Natural killer cell treated with Interleukin-12 subunit alpha and Interleukin-12 subunit beta and Interleukin-15 and Interleukin-18, amount 100 ng/mL, for 72 hours (primary cell): ENCODE measurements around the gene SMC4. TPM values are rescaled to one million over a fixed set of nuclear protein-coding genes. Genes with fewer than 3 reads are reported as not detected.
A peak's percentile ranks its signal among the peaks of the same experiment; 100 is the strongest.

Experiments used
- ATAC-seq, 2 donors: fragments of 150-1000 bp; cut with Tn5 transposase in 1 of 2; sonication (Bioruptor Pico), chemical (Tn5 transposase) in 1 of 2; 2 replicates each; pipeline ENCODE4 v1.10.0; 2021
- DNase-seq: peaks from one replicate; pipeline ENCODE4 v3.0.0; 2022; ENCODE audit warnings: low spot score
- H3K27ac Mint-ChIP-seq, 2 donors: 1 replicate in 1 of 2; 2 replicates in 1 of 2; pipeline ENCODE4 v1.8.0; 2022; ENCODE audit warnings: mixed read lengths in 2 of 2, mild to moderate bottlenecking in 1 of 2, moderate library complexity in 1 of 2
- H3K27me3 Mint-ChIP-seq, 2 donors: 1 replicate in 1 of 2; 2 replicates in 1 of 2; pipeline ENCODE4 v1.8.0; 2022; ENCODE audit warnings: mixed read lengths in 2 of 2
- H3K36me3 Mint-ChIP-seq: one replicate; pipeline ENCODE4 v1.8.0; 2022; ENCODE audit warnings: mixed read lengths
- H3K4me1 Mint-ChIP-seq, 2 donors: 1 replicate in 1 of 2; 2 replicates in 1 of 2; pipeline ENCODE4 v1.8.0; 2022; ENCODE audit warnings: low read depth in 2 of 2, mixed read lengths in 2 of 2, mild to moderate bottlenecking in 1 of 2
- H3K4me3 Mint-ChIP-seq: one replicate; pipeline ENCODE4 v1.8.0; 2022; ENCODE audit warnings: mixed read lengths
- H3K9me3 Mint-ChIP-seq: 2 replicates; pipeline ENCODE4 v1.8.0; 2022; ENCODE audit warnings: mixed read lengths
- total RNA-seq, 2 donors: library from RNA; stranded (reverse); gene quantifications; one replicate each; pipeline ENCODE4 v1.2.3, GENCODE V29; 2022

The SMC4 gene
- total RNA-seq, 2 donors from 2014 or later, result 118 to 201 TPM

DNA sequence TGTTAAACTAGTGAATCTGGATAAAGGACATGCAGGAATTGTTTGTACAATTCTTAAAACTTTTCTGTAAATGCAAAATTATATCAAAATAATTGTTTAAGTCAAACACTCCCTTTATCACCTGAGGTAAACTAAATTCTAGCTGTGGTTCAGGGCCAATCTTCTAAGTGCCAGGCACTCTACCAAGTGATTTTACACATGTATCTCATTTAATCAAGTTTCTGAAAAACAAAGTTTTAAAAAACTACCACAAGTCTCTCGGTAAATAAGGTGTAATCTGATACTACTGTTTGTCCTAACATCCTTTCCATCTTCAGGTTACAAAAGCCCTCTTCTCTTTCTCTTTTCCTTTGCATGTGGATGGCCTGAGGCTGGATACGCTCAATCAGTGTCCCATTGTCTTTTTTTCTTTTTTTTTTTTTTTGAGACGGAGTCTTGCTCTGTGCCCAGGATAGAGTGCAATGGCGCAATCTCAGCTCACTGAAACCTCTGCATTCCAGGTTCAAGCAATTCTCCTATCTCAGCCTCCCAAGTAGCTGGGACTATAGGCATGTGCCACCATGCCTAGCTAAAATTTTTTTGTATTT, 19.7 kb upstream of the SMC4 start:
- H3K36me3 Mint-ChIP-seq, result no peaks in the 10 kb centered on the region
- H3K4me3 Mint-ChIP-seq, result no peak overlapping the region
- H3K4me1 Mint-ChIP-seq, result no peaks in the 10 kb centered on the region
- no peak overlapping the region for H3K27ac Mint-ChIP-seq
- no peaks in the 10 kb centered on the region for H3K9me3 Mint-ChIP-seq
- no peaks in the 10 kb centered on the region for H3K27me3 Mint-ChIP-seq
- ATAC-seq (no peak), DNase-seq (no peak)

DNA sequence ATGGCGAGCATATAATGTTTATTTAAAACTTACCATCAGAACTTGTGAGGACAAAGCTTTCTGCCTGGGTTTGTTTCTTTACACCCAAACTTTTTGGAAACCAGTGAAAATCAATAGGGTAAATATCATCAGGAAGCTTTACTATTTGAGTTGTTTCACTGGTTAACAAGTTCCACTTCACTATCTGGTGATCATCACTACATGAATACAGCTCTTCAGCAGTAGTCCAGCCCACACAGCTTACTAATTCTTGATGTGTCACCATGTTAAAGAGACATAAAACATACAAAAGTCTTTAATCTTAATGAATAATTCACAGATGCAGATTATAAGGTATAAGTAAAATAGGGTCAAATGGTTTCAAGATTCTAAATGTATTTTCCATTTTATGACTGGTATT, 18.0 kb upstream of the SMC4 start:
- H3K4me3 Mint-ChIP-seq, result no peak overlapping the region
- no peaks in the 10 kb centered on the region for H3K9me3 Mint-ChIP-seq
- ATAC-seq (no peak), DNase-seq (no peak)
- H3K27me3 Mint-ChIP-seq, result no peaks in the 10 kb centered on the region
- H3K27ac Mint-ChIP-seq, result no peak overlapping the region
- H3K4me1 Mint-ChIP-seq, result no peaks in the 10 kb centered on the region
- H3K36me3 Mint-ChIP-seq, result no peaks in the 10 kb centered on the region

GRCh38 chr3:160384639-160385318, 14.7 kb upstream of the SMC4 start:
- Mint-ChIP-seq H3K4me3 (no peak overlapping the region), H3K4me1 (no peaks in the 10 kb centered on the region), H3K9me3 (no peaks in the 10 kb centered on the region), H3K27ac (no peak overlapping the region), H3K36me3 (no peaks in the 10 kb centered on the region), H3K27me3 (no peaks in the 10 kb centered on the region)
- DNase-seq (no peak), ATAC-seq (no peak)

DNA sequence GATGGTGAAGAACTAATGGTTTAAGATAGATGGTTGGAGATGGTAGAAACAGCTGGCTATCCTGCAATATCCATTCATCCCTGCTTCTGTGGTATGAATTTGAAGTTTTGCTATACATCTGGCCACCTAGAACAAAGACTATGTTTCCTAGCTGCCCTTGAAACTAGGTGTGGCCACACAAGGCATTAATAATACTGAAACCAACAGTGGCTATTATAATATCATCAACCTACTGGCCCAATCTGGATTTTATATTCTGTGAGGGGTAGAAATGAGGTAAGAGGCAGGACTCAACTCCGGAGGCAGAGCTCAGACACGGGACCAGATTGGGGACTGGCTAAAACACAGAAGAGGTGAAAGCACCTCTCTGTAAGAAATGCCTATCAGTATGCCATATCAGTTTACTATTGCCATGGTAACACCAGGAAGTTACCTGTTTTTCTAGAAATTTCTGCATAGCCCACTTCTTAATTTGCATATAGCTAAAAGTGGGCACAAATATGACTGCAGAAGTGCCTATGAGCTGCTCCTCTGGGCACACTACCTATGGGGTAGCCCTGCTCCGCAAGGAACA, 8.8 kb upstream of the SMC4 start:
- no peak overlapping the region for H3K4me3 Mint-ChIP-seq
- no peak for ATAC-seq

DNA sequence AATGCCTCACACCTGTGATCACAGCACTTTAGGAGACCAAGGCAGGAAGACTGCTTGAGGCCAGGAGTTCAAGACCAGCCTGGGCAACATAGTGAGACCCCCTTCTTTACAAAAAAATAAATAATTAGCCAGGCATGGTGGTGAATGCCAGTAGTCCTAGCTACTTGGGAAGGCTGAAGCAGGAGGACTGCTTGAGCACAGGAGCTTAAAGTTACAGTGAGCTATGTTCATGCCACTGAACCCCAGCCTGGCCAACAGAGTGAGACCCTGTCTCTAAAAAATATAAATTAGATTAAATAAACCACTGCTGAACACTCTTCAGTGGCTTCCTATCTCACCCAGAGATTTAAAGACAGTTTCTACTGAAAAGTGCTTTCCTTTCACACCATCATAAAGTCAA, 6.7 kb upstream of the SMC4 start:
- H3K27ac Mint-ChIP-seq, result no peak overlapping the region
- H3K4me3 Mint-ChIP-seq, result no peak overlapping the region
- no peaks in the 10 kb centered on the region for H3K36me3 Mint-ChIP-seq
- no peaks in the 10 kb centered on the region for H3K4me1 Mint-ChIP-seq
- no peak for ATAC-seq
- no peaks in the 10 kb centered on the region for H3K27me3 Mint-ChIP-seq
- no peak for DNase-seq
- no peaks in the 10 kb centered on the region for H3K9me3 Mint-ChIP-seq

More for the DNA sequence above, 8.8 kb upstream of the SMC4 start:
- Mint-ChIP-seq H3K27me3 (no peaks in the 10 kb centered on the region), H3K27ac (no peak overlapping the region), H3K36me3 (no peaks in the 10 kb centered on the region), H3K4me1 (no peaks in the 10 kb centered on the region), H3K9me3 (no peaks in the 10 kb centered on the region)
- DNase-seq, result no peak

DNA sequence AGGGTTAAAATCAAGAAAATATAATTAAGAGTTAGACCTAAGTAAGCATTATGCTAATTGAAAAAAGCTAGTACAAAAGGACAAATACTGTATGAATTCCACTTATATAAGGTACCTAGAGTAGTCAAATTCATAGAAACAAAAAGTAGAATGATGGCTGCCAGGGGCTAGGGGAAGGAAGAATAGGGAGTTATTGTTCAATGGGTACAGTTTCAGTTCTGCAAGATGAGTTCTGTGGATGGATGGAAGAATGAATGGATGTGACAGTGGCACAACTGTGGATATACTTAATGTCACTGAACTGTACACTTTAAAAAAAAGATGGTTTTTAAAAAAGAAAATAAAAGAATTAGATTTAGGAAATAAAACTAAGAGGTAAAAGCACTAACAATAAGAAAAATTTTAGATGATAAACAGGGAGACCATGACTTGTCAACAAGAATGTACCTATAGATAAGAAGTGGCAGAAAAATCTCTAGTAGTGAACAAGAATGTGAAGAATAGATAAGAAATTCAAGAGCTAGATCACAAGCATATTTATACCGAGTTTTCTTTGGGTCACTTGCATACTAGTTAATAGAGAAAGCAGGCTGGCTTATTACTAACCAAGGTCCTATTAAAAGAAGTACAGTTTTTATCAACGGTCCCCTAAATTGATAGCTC, 6.0 kb upstream of the SMC4 start:
- H3K27ac Mint-ChIP-seq, result no peak overlapping the region
- ATAC-seq (no peak), DNase-seq (no peak)
- H3K4me1 Mint-ChIP-seq, result peaks cover 5 to 6% of the 10 kb centered on the region in 2 donors
- no peaks in the 10 kb centered on the region for H3K27me3 Mint-ChIP-seq
- H3K36me3 Mint-ChIP-seq, result no peaks in the 10 kb centered on the region
- H3K9me3 Mint-ChIP-seq, result no peaks in the 10 kb centered on the region
- no peak overlapping the region for H3K4me3 Mint-ChIP-seq

DNA sequence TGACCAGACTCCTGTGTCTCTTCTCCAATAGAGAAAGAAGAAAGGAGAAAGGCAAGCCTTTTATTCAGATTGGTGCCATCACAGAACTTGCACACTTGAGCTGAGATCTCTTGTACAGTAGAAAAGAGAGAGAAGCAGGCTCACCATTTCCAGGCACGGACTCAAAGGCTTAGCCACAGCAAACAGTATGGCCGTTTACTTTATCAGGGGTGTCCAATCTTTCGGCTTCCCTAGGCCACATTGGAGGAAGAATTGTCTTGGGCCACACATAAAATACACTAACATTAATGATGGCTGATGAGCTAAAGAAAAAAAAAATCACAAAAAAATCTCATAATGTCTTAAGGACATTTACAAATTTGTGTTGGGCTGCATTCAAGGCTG, 5.4 kb upstream of the SMC4 start:
- H3K9me3 Mint-ChIP-seq, result no peaks in the 10 kb centered on the region
- DNase-seq (no peak), ATAC-seq (no peak)
- H3K27ac Mint-ChIP-seq, result no peak overlapping the region
- H3K4me3 Mint-ChIP-seq, result no peak overlapping the region
- H3K27me3 Mint-ChIP-seq, result no peaks in the 10 kb centered on the region
- H3K4me1 Mint-ChIP-seq, result peaks cover 10 to 11% of the 10 kb centered on the region in 2 donors
- no peaks in the 10 kb centered on the region for H3K36me3 Mint-ChIP-seq

- H3K4me1 Mint-ChIP-seq, result peaks cover 14 to 21% of the 10 kb centered on the region in 2 donors
- no peaks in the 10 kb centered on the region for H3K9me3 Mint-ChIP-seq
- no peaks in the 10 kb centered on the region for H3K27me3 Mint-ChIP-seq
- DNase-seq (no peak), ATAC-seq (no peak)
- H3K27ac Mint-ChIP-seq, result no peak overlapping the region
- H3K36me3 Mint-ChIP-seq, result no peaks in the 10 kb centered on the region
- no peak overlapping the region for H3K4me3 Mint-ChIP-seq
Measured at GRCh38 chr3:160395297-160395696, 4.2 kb upstream of the SMC4 start.

GRCh38 chr3:160398820-160399124, 678 bp upstream of the SMC4 start:
- Mint-ChIP-seq H3K4me3 (peak overlapping the region; percentile 95), H3K4me1 (peaks cover 32 to 50% of the 10 kb centered on the region in 2 donors), H3K27ac (peak overlapping the region; percentile 100), H3K9me3 (no peaks in the 10 kb centered on the region), H3K27me3 (no peaks in the 10 kb centered on the region), H3K36me3 (peaks cover 20% of the 10 kb centered on the region)
- no peak for DNase-seq
- no peak for ATAC-seq

DNA sequence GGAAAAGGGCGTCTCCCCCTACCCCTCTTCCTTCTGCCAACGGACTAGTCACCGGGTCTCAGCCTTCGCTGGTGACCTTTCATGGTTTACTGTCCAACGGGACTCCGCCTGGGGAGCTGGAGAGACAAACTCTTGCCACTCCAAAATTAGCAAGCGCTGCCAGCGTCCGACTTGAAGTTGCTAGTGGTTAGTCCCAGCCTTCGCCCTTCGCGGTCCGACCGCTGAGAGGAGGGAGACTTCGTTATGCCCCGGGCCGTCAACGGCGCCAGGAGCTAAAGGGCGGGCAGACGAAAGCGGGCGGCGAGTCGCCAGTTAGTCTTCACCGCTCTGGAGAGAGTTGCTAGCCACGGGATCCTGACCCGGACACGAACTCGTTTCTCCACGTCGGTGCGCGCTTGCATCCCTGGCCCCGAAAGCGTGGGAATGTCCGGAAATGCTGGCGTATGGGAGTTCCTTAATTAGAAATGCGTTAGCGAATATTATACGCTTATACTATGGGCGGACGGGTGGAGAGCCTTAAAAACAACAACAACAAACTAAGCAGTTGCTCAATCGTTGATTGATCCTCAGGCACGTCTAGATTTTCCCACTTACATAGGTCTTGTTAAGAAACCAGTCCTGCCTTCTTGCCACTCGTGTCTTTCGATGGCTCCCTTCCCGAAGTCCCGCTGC, 716 bp downstream of the SMC4 start:
- no peaks in the 10 kb centered on the region for H3K27me3 Mint-ChIP-seq
- no peaks in the 10 kb centered on the region for H3K9me3 Mint-ChIP-seq
- DNase-seq (peak; percentile 60), ATAC-seq (peak; percentile 4 to 39)
- H3K36me3 Mint-ChIP-seq, result peaks cover 24% of the 10 kb centered on the region
- peaks cover 36 to 60% of the 10 kb centered on the region in 2 donors for H3K4me1 Mint-ChIP-seq
- H3K27ac Mint-ChIP-seq, result peak overlapping the region; percentile 100
- H3K4me3 Mint-ChIP-seq, result peak overlapping the region; percentile 95

DNA sequence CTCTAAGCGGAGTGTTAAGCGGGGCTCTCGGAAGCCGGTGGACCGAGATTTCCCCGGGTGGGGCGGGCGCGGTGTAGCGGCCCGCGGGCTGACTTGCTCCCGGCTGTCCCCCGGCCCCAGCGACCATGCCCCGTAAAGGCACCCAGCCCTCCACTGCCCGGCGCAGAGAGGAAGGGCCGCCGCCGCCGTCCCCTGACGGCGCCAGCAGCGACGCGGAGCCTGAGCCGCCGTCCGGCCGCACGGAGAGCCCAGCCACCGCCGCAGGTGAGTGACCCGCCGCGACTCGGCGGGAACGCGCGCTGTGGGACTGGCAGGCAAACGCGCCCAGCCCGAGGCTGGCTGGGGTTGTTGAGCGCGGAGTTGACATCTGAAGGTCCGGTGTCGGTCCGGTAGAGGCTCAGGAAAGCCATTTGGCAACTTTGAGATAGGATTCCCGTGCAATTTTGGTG, 1.3 kb downstream of the SMC4 start:
- peak overlapping the region; percentile 100 for H3K27ac Mint-ChIP-seq
- ATAC-seq, result peak; percentile 1 to 5
- peak; percentile 61 for DNase-seq
- peak overlapping the region; percentile 95 for H3K4me3 Mint-ChIP-seq
- H3K36me3 Mint-ChIP-seq, result peaks cover 24% of the 10 kb centered on the region
- H3K9me3 Mint-ChIP-seq, result no peaks in the 10 kb centered on the region
- peaks cover 36 to 60% of the 10 kb centered on the region in 2 donors for H3K4me1 Mint-ChIP-seq
- no peaks in the 10 kb centered on the region for H3K27me3 Mint-ChIP-seq

GRCh38 chr3:160401291-160402095, 2.0 kb downstream of the SMC4 start:
- Mint-ChIP-seq H3K27ac (peak overlapping the region; percentile 85 to 100), H3K4me1 (peaks cover 36 to 60% of the 10 kb centered on the region in 2 donors), H3K9me3 (no peaks in the 10 kb centered on the region), H3K27me3 (no peaks in the 10 kb centered on the region), H3K36me3 (peaks cover 24% of the 10 kb centered on the region), H3K4me3 (peak overlapping the region; percentile 95)
- no peak for ATAC-seq
- no peak for DNase-seq
